H1 (cell line): ENCODE measurements around the gene SLC12A7. TPM values are rescaled to one million over a fixed set of nuclear protein-coding genes. Genes with fewer than 3 reads are reported as not detected.

Experiments used
- RXRA ChIP-seq: IDR thresholded peaks from 2 replicates; pipeline ENCODE4 v1.6.1; 2011; ENCODE audit warnings: low read depth, mild to moderate bottlenecking, low read length, moderate library complexity; ENCODE audit not compliant: insufficient read depth
- polyA plus RNA-seq, 7 experiments: library from polyadenylated mRNA; depleted of rRNA in 3 of 7; stranded (reverse) in 5 of 7; unstranded in 2 of 7; fragments of >200 nt in 5 of 7; fragments of 200-250 nt in 2 of 7; gene quantifications; 1 replicate in 5 of 7; 2 replicates in 1 of 7; 4 replicates in 1 of 7; pipeline versions ENCODE4 v1.2.1 to v1.2.3, GENCODE V29; 2011 to 2013; ENCODE audit warnings: missing spikeins in 2 of 7, mixed read lengths in 2 of 7
- total RNA-seq: library from RNA; stranded (reverse); fragmentation: NEBNext Ultra II Directional; extraction: Animal tissue kit (Norgen Biotek cat#: 25700); gene quantifications from 2 replicates; pipeline ENCODE4 v1.2.1, GENCODE V29; 2021

The SLC12A7 gene
- total and polyA plus RNA-seq, 2 of the 8 experiments (the other 6 are each of a cell fraction or from before 2014, with no cell fraction given): 23.5 to 39.7 TPM

- TF ChIP-seq RXRA: no peak
Observed at GRCh38 chr5:1079961-1080360, 31.9 kb downstream of the SLC12A7 start (continued).
